Measurements from ENCODE around the gene ABCF3.

ABCF3 gene

DNA sequence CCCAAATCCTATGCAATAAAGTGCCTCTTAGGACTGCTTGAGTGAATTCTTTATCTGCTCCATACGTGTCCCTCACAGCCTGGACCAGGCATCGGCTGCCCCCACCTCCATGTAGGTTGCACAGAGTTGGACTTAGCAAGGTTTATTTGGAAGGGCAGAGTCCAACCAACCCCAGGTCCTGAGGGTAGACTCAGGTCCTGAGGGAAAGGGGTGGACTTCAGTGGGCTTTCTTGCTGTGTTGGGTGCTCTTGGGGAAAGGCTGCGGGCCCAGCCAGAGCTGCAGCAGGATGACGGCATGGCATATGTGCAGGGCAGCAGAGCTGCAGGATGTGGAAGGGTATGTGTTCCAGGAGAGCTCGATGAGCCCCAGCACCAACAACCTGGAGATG lies 56.3 kb downstream of the ABCF3 start:
- no peak for DNase-seq (ENCODE audit: low read depth)
- TF ChIP-seq CTCF (IDR thresholded peaks at IDR 0.05; ENCODE audit: low read length, missing control alignments), result no peak
- no peak overlapping the region for H3K4me3 ChIP-seq (replicated peaks; ENCODE audit: low read depth, low read length)

Data from fibroblast of pulmonary artery (primary cell).